Left kidney (tissue), 2 donors: ENCODE measurements around the gene AOAH. TPM values are rescaled to one million over a fixed set of nuclear protein-coding genes. Genes with fewer than 3 reads are reported as not detected.

Experiments
- DNase-seq: peaks from one replicate; pipeline ENCODE4 v3.0.0-alpha.2; 2013
- polyA plus RNA-seq: library from polyadenylated mRNA; unstranded; fragments of 120-200 nt; gene quantifications from one replicate; pipeline ENCODE4 v1.2.1, GENCODE V29; 2013; ENCODE audit not compliant: insufficient read length

The AOAH gene
- polyA plus RNA-seq, 1 donor = 1.7 TPM

GRCh38 chr7:36630112-36630650, 94.1 kb downstream of the AOAH start:
- no peak for DNase-seq

DNA sequence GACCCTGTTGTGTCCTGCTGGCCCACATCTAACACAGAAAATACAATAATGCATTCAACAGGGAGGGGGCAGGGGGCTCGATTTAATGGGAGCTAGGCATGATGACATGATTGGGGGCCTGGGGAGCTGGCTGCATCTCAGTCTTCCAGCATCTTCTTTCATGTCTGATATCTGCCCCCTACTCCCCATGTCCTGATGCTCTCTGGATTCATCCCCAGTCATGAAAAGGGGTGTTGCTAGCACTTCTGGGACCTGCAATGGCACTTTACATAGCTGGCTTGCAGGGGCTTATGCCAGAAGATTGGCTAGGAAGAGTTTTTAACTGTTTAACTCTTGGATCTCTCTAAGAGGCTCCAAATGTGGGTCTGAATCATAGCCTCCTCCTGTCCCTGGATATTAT, 94.9 kb downstream of the AOAH start:
- no peak for DNase-seq

DNA sequence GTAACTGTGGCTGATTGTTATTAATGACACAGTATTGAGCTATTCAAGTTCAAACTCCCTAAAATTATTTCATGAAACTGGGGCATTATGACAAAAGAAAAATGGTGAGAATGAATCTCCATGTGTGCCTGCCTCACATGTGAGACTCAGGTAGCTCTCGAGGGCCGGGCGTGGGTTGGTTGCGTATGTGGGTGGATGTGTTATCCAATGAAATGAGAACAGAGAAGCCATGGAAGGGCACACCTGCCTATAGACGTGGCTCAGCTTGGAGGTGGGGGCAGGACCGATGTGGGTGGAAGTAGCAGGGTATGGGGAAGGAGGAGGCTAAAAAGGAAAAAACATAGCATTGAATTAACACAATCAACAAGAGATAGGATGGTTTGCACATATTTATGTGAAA, 96.5 kb downstream of the AOAH start:
- DNase-seq = no peak

DNA sequence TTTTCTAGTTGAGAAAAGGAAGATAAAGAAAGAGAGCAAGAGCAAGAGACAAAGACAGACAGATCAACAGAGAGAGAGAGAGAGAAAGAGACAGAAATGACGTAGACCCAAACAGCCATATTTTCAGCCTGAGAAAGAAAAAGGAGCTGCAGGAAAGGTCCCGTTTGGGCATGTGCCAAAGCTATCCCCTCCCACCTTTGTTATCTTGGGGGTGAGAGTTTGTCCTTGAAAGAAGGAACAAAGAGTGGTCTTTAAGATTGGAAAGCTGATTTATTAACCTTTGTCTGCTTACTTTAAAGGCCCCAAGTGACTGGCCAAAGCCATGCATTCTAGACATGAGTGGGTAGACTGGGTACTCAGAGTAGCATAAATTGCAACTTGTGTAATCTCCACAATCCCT, 98.2 kb downstream of the AOAH start:
- no peak for DNase-seq

- no peak for DNase-seq
These were observed 99.0 kb downstream of the AOAH start for GRCh38 chr7:36625247-36625646.

GRCh38 chr7:36623247-36623646, 101.0 kb downstream of the AOAH start:
- no peak for DNase-seq

DNA sequence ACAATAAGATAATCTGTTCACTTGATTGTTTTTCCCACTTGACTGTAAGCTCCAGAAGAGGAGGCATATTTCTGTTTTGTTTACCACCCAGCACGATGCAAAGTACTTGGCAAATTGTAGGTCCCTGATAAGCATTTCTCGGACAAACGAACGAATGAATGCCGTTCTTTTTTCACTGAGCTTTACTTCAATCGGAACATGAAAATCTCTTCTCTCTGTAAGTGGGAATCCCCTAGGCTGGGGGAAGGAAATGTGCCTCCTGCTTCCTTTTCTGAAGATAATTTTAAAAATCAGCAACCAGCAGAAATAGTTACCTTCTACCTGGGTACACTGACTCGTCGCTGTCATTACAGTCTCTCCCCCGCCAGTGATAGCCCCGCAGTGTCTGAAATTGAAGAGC, 102.9 kb downstream of the AOAH start:
- no peak for DNase-seq

GRCh38 chr7:36620166-36620708, 104.1 kb downstream of the AOAH start:
- DNase-seq = no peak

- DNase-seq = no peak
These were observed 106.9 kb downstream of the AOAH start for GRCh38 chr7:36617408-36617807.

GRCh38 chr7:36615852-36616540, 108.3 kb downstream of the AOAH start:
- no peak for DNase-seq

GRCh38 chr7:36614959-36615358, 109.3 kb downstream of the AOAH start:
- DNase-seq = no peak

GRCh38 chr7:36613031-36613614, 111.2 kb downstream of the AOAH start:
- no peak for DNase-seq

- no peak for DNase-seq
These were observed 112.6 kb downstream of the AOAH start for GRCh38 chr7:36611703-36612102.

- DNase-seq = no peak
These were observed 116.6 kb downstream of the AOAH start for GRCh38 chr7:36607721-36608095.

GRCh38 chr7:36606976-36607720, 117.1 kb downstream of the AOAH start:
- no peak for DNase-seq

- DNase-seq = no peak
These were observed 117.9 kb downstream of the AOAH start for GRCh38 chr7:36606153-36606975.

DNA sequence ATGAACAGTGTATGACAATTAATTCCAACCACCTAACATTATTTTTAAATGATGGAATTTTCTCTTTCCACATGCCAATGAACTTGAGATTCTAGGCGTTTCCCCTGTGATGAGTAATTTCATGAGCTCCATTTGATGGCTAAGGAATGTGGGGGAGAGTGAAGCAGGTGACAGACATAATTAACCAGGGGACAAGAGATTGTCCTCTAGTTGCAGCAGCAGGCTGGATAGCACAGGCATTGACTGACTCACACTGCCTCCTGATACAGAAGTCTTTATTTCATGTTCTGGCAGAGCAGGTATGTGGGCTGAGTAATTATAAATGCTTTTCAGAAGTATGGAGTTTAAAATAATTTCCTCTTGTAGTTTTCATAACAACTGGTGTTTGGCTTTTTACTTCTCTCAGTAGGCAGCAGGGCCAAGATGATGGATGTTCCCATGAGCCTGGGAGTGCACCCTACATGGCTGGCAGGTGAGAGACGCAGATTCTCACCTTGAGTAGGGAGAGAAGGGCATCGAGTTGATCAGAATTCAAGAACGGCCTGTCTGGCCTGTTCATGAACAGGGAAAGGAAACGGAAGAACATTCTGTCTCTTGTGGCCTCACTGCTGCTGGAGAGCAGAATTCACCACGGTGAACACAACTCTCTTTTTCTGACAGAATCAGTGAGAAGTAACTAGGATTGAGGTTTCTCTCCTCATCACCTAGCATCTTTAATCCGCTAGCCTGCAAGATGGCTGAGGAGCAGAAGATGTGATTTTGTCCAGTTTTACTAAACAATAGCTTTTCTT, 118.8 kb downstream of the AOAH start:
- no peak for DNase-seq

DNA sequence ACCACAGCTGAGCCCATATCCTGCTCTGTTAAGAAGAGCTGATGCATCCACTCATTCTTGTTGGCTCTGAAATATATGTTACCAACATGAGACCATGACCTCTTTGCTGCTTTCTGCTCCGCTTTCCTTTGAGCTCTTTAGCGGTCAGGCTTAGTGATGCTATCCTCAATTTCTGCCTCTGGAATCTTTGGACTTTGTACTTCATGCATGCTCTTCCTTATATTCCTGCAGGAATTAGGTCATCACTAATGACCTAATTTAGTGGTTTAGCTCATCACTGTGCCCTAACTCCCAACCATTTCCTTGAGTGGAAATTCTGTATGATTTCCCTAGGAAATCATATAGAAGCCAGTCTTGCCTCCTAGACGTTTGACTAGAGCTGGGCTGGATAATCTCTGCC, 119.5 kb downstream of the AOAH start:
- DNase-seq = no peak

- DNase-seq = no peak
These were observed 121.1 kb downstream of the AOAH start for GRCh38 chr7:36602934-36603887.

DNA sequence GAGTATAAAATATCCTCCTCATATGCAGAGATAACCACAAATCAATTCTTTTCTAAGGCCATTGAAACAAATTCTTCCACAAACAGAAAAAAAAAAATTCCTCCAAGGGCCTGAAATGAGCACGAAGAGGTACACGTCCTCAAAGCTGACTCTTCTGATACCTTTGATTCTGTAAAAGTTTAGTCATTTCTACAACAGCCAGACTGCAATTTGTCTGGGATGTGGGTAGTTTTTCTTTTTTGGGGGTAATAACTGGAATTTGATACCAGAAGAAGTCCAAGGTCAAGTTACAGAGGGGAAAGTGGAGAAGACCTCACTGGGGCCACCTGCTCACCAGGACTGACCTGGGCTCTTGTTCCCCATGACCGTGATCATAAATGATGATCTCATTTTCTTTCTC, 121.8 kb downstream of the AOAH start:
- no peak for DNase-seq
